T-helper 2 cell treated with Interferon-gamma antibody and Interleukin-4, amounts not matched to agents 5 μg/mL and 100 μg/mL, for 36 hours (primary cell): ENCODE measurements around the gene TMEM132A.

ENCODE experiments used
- DNase-seq: peaks from one replicate; pipeline ENCODE4 v3.0.0; 2021; ENCODE audit warnings: low spot score
- H3K27ac Mint-ChIP-seq: one replicate; pipeline ENCODE4 v1.8.0; 2021; ENCODE audit warnings: mild to moderate bottlenecking, mixed read lengths
- H3K27me3 Mint-ChIP-seq: one replicate; pipeline ENCODE4 v1.8.0; 2021; ENCODE audit warnings: low read depth, mixed read lengths
- H3K36me3 Mint-ChIP-seq: one replicate; pipeline ENCODE4 v1.8.0; 2021; ENCODE audit warnings: low read depth, mixed read lengths
- H3K4me1 Mint-ChIP-seq: one replicate; pipeline ENCODE4 v1.8.0; 2021; ENCODE audit warnings: low read depth, mixed read lengths
- H3K4me3 Mint-ChIP-seq: one replicate; pipeline ENCODE4 v1.8.0; 2022; ENCODE audit warnings: mild to moderate bottlenecking, moderate library complexity, mixed read lengths
- H3K9me3 Mint-ChIP-seq: one replicate; pipeline ENCODE4 v1.8.0; 2021; ENCODE audit warnings: mixed read lengths

The TMEM132A gene

DNA sequence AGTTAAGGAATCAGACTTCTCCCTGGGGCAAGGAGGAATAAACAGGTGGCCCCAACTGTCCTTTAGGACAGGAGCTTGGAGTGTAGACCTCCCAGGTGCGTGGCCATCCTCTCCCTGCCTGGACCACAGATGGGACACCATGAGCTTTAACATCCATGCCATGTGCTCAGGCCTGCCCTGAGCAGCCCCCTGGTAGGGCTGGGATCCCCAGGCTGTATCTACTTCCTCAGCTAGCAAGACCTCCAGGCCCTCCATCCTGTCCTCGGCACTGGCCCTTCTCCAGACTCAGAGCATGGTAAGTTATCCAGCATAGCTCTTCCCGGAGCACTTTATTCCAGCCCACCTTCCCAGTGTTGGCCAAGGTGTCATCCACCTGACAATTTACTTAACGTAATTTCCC lies 53.0 kb downstream of the TMEM132A start:
- Mint-ChIP-seq H3K4me3 (peak overlapping the region; percentile 93), H3K36me3 (peaks cover 81% of the 10 kb centered on the region), H3K9me3 (no peaks in the 10 kb centered on the region), H3K27ac (peak overlapping the region; percentile 99), H3K4me1 (peaks cover 67% of the 10 kb centered on the region), H3K27me3 (no peaks in the 10 kb centered on the region)
- DNase-seq: no peak

DNA sequence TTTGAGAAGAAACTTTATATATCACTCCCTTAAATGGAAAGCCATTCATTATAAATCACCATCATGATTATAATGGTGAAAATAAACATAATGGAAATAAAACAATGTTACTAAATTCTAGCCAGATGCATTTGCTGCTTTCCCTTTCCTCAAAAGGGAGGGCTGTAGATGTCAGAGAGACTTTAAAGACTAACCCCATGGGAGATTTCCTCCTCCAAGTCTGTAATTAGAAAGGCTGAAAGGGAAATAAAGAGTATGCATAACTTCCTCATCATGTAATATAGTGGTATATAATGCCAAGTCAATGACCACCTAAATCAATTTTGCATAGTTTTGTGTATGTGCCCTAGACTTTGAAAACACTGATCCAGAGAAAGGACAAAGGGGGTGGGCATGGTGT lies 53.6 kb downstream of the TMEM132A start:
- no peak for DNase-seq
- Mint-ChIP-seq H3K27me3 (no peaks in the 10 kb centered on the region), H3K4me1 (peaks cover 74% of the 10 kb centered on the region), H3K4me3 (peak overlapping the region; percentile 93), H3K9me3 (no peaks in the 10 kb centered on the region), H3K36me3 (peaks cover 81% of the 10 kb centered on the region), H3K27ac (peak overlapping the region; percentile 99)

DNA sequence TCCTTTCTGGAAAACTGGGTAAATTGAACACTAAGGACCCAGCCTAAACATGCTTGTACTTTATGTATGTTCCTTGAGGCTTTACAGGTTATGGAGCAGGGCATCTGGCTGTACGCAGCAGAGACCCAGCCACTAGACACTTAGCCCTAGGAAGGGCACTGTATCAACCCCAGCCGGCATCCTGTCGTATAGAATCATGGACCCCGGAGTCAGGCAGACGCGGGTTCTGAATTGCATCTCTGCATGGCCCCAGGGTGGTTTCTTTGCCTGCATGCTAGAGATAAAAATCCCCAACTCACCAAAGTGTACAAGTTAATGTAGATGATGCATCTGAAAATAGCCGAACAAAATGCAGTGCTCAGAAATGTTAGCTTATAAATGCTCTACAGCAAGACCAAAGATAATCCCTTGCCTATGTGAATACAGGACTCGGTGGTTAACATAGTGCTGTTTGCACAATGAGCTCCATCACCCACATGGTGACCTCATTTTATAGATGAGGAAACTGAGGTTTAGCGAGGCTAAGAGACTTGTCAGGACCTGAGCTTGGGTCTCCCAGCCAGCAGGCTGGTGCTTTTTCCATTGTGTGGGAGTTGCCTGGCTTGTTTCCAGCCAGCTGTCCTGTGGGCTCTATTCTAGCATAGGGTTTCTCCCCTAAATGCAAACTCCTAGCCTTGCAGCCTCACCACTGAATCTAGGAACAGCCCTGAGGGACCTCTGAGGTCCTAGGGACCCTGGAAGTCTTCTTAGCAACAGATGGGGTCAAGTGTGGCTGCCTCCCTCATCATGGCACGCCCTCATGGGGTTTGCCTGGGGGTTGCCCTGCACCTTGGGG lies 54.5 kb downstream of the TMEM132A start:
- peaks cover 78% of the 10 kb centered on the region for H3K4me1 Mint-ChIP-seq
- H3K36me3 Mint-ChIP-seq: peaks cover 81% of the 10 kb centered on the region
- no peaks in the 10 kb centered on the region for H3K9me3 Mint-ChIP-seq
- H3K4me3 Mint-ChIP-seq: peak overlapping the region; percentile 93
- peak; percentile 83 for DNase-seq
- H3K27me3 Mint-ChIP-seq: no peaks in the 10 kb centered on the region
- H3K27ac Mint-ChIP-seq: peak overlapping the region; percentile 99

GRCh38 chr11:60981515-60981914 lies 57.3 kb downstream of the TMEM132A start:
- DNase-seq: no peak
- Mint-ChIP-seq H3K4me3 (peak overlapping the region; percentile 96), H3K27me3 (no peaks in the 10 kb centered on the region), H3K27ac (peak overlapping the region; percentile 99), H3K9me3 (no peaks in the 10 kb centered on the region), H3K4me1 (peaks cover 84% of the 10 kb centered on the region), H3K36me3 (peaks cover 83% of the 10 kb centered on the region)

DNA sequence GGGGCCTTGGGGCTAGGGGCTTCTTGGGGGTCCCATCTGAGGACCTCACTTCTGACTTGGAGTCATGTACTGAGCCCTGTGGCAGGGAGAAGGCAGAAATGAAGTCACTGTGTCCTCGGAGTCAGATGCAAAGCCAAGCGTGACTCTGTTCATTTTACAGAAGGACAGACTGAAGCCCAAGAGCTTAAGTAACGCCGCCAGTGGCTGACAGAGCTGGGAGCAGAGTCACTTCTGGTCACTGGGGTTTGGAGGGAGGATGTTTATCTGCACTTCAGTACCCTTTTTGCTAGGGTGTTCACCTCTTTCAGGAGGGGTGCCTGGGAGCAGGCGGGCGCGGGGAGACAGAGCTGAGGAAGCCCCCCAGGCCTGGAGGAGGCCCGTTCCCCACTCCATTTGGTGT lies 57.9 kb downstream of the TMEM132A start:
- Mint-ChIP-seq H3K9me3 (no peaks in the 10 kb centered on the region), H3K27ac (peak overlapping the region; percentile 99), H3K4me1 (peaks cover 85% of the 10 kb centered on the region), H3K4me3 (peak overlapping the region; percentile 96), H3K27me3 (no peaks in the 10 kb centered on the region), H3K36me3 (peaks cover 82% of the 10 kb centered on the region)
- DNase-seq: no peak

- Mint-ChIP-seq H3K36me3 (peaks cover 74% of the 10 kb centered on the region), H3K4me3 (peak overlapping the region; percentile 96)
Observed at GRCh38 chr11:60984149-60984548, 59.9 kb downstream of the TMEM132A start.

GRCh38 chr11:60984636-60985035 lies 60.4 kb downstream of the TMEM132A start:
- peaks cover 86% of the 10 kb centered on the region for H3K4me1 Mint-ChIP-seq
- peak overlapping the region; percentile 96 for H3K4me3 Mint-ChIP-seq
- H3K36me3 Mint-ChIP-seq: peaks cover 78% of the 10 kb centered on the region

More at GRCh38 chr11:60984149-60984548, 59.9 kb downstream of the TMEM132A start:
- Mint-ChIP-seq H3K27me3 (no peaks in the 10 kb centered on the region), H3K27ac (peak overlapping the region; percentile 99), H3K4me1 (peaks cover 85% of the 10 kb centered on the region), H3K9me3 (no peaks in the 10 kb centered on the region)
- DNase-seq: no peak

GRCh38 chr11:60985501-60985900 lies 61.2 kb downstream of the TMEM132A start:
- Mint-ChIP-seq H3K4me1 (peaks cover 81% of the 10 kb centered on the region), H3K27me3 (no peaks in the 10 kb centered on the region), H3K9me3 (no peaks in the 10 kb centered on the region), H3K36me3 (peaks cover 76% of the 10 kb centered on the region), H3K27ac (peak overlapping the region; percentile 99), H3K4me3 (peak overlapping the region; percentile 96)
- no peak for DNase-seq

More at GRCh38 chr11:60984636-60985035, 60.4 kb downstream of the TMEM132A start:
- H3K9me3 Mint-ChIP-seq: no peaks in the 10 kb centered on the region
- DNase-seq: no peak
- H3K27ac Mint-ChIP-seq: peak overlapping the region; percentile 99
- no peaks in the 10 kb centered on the region for H3K27me3 Mint-ChIP-seq

- no peaks in the 10 kb centered on the region for H3K9me3 Mint-ChIP-seq
- peak; percentile 92 for DNase-seq
- H3K4me3 Mint-ChIP-seq: peak overlapping the region; percentile 96
- H3K27me3 Mint-ChIP-seq: no peaks in the 10 kb centered on the region
- H3K4me1 Mint-ChIP-seq: peaks cover 82% of the 10 kb centered on the region
- peaks cover 76% of the 10 kb centered on the region for H3K36me3 Mint-ChIP-seq
- peak overlapping the region; percentile 99 for H3K27ac Mint-ChIP-seq
Observed at GRCh38 chr11:60985991-60986915, 62.0 kb downstream of the TMEM132A start.
